C1 segment of cervical spinal cord (tissue), 14 donors: Measurements from ENCODE around the gene METRN.

Source experiments
- DNase-seq, 14 donors: peaks; one replicate each; lab custom pipeline; 2025; lab: John Stamatoyannopoulos, UW

The METRN gene

GRCh38 chr16:759110-759910 is 44.4 kb downstream of the METRN start:
- no peak for DNase-seq

DNA sequence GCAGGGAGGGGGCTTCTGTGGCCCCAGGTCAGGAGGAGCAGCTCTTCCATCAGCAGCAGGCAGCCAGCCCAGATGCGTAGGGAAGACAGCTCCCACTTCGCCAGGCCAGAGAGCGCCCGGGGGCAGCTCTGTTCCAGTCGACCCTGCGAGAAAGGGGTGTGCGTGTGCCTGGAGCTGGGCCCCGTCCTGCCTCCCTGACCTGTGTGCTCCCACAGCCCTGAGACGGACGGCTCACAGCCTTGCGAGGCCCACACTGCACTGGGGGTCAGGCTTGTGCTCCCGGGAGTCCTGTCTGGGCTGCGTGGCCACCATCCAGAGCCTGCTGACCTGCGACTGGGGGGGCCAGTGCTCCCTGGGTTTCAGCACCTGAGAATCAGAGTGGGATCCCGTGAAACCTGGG is 45.1 kb downstream of the METRN start:
- no peak for DNase-seq

DNA sequence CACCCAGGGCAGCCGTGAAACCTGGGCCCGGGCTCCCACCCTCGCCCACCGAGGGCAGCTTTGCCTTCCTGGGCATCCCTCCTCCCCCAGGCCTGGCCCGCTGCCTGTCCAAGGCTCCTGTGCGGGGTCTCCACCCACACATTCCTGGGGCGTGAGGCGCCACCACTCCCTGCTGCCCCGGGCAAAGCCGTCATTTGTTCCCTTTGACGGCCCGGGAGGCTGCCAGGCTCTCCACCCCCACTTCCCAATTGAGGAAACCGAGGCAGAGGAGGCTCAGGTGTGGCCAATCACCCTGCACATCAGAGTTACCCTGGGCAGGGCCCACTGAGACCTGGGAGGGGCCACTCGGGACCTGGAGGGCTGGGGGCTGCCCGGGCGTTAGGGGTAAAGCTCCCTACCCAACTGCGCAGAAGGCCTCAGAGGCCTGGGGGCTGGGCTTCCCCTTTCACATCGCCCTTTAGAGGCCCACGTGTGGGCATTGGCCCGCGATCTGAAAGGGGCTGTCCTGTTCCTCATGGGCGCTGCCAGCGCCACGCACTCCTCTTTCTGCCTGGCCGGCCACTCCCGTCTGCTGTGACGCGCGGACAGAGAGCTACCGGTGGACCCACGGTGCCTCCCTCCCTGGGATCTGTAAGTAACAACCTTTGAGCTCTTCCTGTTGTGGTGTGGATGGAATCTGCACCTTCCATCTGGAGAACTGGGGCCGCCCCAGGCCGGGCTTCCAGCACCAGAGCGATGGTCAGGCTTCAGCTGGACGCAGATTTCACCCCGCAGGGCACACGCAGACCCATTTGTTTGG is 45.8 kb downstream of the METRN start, which contains the start of gene MSLN:
TSS of gene MSLN (plus strand) at position 190 of the 799 bp plus-strand sequence. CDS start 1,947 bp downstream, outside the sequence.
- no peak for DNase-seq

DNA sequence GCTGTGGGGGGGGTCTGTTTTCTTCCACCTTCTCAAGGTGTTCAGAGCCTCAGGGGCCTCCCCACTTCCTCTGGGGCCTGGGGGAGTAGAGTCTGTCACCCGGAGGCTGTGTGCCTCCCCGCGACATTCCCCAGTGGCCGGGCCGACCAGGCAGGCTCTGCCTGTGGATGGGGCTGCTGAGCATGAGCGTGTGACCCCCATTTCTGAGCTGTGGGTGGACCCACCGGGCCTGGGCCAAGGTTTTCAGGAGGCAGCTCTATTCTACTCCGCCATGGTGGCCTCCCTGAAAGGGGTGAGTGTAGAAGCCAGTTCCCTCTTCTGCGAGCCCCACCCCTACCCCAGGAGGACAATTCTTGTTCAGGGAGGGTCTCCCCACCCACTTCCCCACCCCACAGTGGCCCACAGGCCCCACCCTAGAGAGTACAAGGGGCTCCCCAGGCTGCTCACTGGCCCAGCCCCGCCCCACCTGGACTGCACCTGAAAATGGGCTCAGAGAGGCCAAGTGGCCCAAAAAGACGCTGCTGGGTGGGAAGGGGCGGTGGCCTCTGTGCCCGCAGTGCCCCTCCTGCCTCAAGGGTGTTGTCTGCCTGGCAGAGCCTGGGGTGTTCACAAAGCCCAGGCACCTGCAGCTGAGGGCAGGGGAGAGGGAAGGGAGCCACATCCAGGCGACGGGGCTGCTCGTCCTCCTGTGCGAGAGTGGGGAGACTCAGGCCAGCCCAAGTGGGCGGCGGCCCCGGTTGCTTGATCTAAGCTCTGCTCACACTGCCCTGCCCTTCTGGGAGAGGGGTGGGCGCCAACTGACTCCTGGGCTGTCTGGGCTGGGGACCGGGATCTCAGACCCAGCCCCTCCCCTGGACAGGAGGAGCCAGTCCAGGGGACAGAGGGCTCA is 47.0 kb downstream of the METRN start:
- no peak for DNase-seq

GRCh38 chr16:762595-763268 is 47.8 kb downstream of the METRN start:
- no peak for DNase-seq

- DNase-seq: no peak
Observed at GRCh38 chr16:763369-764183, 48.7 kb downstream of the METRN start.

GRCh38 chr16:764184-764750 is 49.3 kb downstream of the METRN start:
- DNase-seq: no peak

- DNase-seq: no peak
Observed at GRCh38 chr16:764848-765487, 50.0 kb downstream of the METRN start.

DNA sequence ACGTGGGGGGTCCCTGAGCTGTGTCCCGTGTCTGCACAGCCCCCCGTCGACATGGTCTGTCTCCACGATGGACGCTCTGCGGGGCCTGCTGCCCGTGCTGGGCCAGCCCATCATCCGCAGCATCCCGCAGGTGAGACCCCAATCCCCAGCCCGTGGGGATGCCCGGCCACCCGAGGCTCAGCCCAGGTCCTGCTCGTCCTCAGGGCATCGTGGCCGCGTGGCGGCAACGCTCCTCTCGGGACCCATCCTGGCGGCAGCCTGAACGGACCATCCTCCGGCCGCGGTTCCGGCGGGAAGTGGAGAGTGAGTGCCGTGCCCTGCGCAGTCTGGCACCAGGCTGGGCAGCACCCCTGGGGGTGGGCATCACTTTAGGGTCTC is 50.6 kb downstream of the METRN start:
- no peak for DNase-seq

- no peak for DNase-seq
Observed at GRCh38 chr16:766008-766819, 51.3 kb downstream of the METRN start.

DNA sequence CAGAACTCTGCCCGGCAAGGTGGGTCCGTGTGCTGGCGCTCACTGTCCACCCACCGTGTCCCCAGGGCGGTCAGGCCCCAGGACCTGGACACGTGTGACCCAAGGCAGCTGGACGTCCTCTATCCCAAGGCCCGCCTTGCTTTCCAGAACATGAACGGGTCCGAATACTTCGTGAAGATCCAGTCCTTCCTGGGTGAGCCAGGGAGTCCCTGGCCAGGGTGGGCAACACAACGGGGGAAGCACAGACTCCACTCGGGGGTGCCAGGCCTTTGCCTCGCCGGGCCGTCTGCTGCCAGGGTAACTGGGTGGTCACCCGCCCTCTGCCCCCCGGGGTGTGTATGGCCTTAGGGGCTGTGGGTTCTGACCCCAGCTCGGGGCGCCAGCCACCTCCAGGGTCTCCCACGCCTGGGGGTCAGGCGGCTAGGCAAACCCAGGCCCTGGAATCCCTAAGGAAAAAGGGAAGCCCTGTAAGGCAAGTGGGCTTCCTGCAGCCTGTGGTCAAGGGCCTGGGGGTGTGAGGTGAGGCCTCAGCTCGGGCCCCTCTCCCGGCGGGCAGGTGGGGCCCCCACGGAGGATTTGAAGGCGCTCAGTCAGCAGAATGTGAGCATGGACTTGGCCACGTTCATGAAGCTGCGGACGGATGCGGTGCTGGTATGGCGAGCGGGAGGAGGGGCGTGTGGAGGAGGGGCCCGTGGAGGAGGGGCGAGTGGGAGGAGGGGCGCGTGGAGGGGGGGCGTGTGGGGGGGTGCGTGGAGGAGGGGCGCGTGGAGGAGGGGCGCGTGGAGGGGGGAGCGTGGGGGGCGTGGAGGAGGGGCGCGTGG is 52.1 kb downstream of the METRN start:
- DNase-seq: no peak

- DNase-seq: no peak
Observed at GRCh38 chr16:767743-768235, 52.9 kb downstream of the METRN start.

DNA sequence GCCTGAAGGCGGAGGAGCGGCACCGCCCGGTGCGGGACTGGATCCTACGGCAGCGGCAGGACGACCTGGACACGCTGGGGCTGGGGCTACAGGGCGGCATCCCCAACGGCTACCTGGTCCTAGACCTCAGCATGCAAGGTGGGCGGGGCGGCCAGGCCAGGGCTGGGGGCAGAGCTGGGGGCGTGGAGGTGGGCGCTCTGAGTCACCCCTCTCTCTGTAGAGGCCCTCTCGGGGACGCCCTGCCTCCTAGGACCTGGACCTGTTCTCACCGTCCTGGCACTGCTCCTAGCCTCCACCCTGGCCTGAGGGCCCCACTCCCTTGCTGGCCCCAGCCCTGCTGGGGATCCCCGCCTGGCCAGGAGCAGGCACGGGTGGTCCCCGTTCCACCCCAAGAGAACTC is 53.5 kb downstream of the METRN start:
- DNase-seq: no peak
